ENCODE results near the gene PDE6A. TPM values are rescaled to one million over a fixed set of nuclear protein-coding genes. Genes with fewer than 3 reads are reported as not detected.

Gene PDE6A
- total and polyA plus RNA-seq, 8 donors, result 0.14 to 0.24 (median 0.18) TPM; not detected in 2

GRCh38 chr5:149916334-149917072 lies 28.1 kb downstream of the PDE6A start:
- DNase-seq, result no peak
- TF ChIP-seq CTCF (IDR thresholded peaks at IDR 0.05), result no peak
- no peak for ATAC-seq
- Histone ChIP-seq H3K27ac (no peak overlapping the region), H3K4me1 (peaks cover 0 to 4% of the 10 kb centered on the region in 2 donors), H3K27me3 (no peaks in the 10 kb centered on the region), H3K36me3 (no peaks in the 10 kb centered on the region), H3K9me3 (no peaks in the 10 kb centered on the region), H3K4me3 (no peak overlapping the region)
- intact Hi-C loops (cut with DNase I), result no loop called here

- no peak for ATAC-seq
- intact Hi-C loops (cut with DNase I), result no loop called here
- no peak for DNase-seq
- no peaks in the 10 kb centered on the region for H3K9me3 ChIP-seq
- no peak for TF ChIP-seq CTCF (IDR thresholded peaks at IDR 0.05)
- no peak overlapping the region for H3K4me3 ChIP-seq
- H3K27ac ChIP-seq, result no peak overlapping the region
- no peaks in the 10 kb centered on the region for H3K36me3 ChIP-seq
- H3K27me3 ChIP-seq, result no peaks in the 10 kb centered on the region
- peaks cover 0 to 4% of the 10 kb centered on the region in 2 donors for H3K4me1 ChIP-seq
Observed at GRCh38 chr5:149915392-149916260, 29.0 kb downstream of the PDE6A start.

- no peak for TF ChIP-seq CTCF (IDR thresholded peaks at IDR 0.05)
- no peaks in the 10 kb centered on the region for H3K36me3 ChIP-seq
- no peak overlapping the region for H3K4me3 ChIP-seq
- H3K27ac ChIP-seq, result no peak overlapping the region
- peaks cover 0 to 4% of the 10 kb centered on the region in 2 donors for H3K4me1 ChIP-seq
- intact Hi-C loops (cut with DNase I), result no loop called here
- H3K9me3 ChIP-seq, result no peaks in the 10 kb centered on the region
- DNase-seq (no peak), ATAC-seq (no peak)
- H3K27me3 ChIP-seq, result no peaks in the 10 kb centered on the region
Observed at GRCh38 chr5:149913436-149914419, 30.9 kb downstream of the PDE6A start.

- peaks cover 0 to 4% of the 10 kb centered on the region in 2 donors for H3K4me1 ChIP-seq
- intact Hi-C loops (cut with DNase I), result no loop called here
- H3K27me3 ChIP-seq, result no peaks in the 10 kb centered on the region
- TF ChIP-seq CTCF (IDR thresholded peaks at IDR 0.05), result no peak
- ATAC-seq, result no peak
- no peak overlapping the region for H3K27ac ChIP-seq
- DNase-seq, result no peak
- H3K36me3 ChIP-seq, result no peaks in the 10 kb centered on the region
- H3K4me3 ChIP-seq, result no peak overlapping the region
- H3K9me3 ChIP-seq, result no peaks in the 10 kb centered on the region
Observed at GRCh38 chr5:149912226-149912871, 32.2 kb downstream of the PDE6A start.
